HG02759 (cell line): Measurements from ENCODE around the gene LRP3.
"Not testable (repeated sequence)": the region's sequence is repeated elsewhere in the genome, so short reads cannot be mapped to it uniquely, and the experiment has no call there.

ENCODE experiments used
- ATAC-seq: cut with Tn5 transposase; IDR thresholded peaks from one replicate; pipeline ENCODE4 v1.9.1; 2021; ENCODE audit warnings: mild to moderate bottlenecking, moderate library complexity; ENCODE audit not compliant: unreplicated experiment

LRP3 gene

GRCh38 chr19:33215438-33216197, 21.5 kb downstream of the LRP3 start:
- ATAC-seq, result no peak

DNA sequence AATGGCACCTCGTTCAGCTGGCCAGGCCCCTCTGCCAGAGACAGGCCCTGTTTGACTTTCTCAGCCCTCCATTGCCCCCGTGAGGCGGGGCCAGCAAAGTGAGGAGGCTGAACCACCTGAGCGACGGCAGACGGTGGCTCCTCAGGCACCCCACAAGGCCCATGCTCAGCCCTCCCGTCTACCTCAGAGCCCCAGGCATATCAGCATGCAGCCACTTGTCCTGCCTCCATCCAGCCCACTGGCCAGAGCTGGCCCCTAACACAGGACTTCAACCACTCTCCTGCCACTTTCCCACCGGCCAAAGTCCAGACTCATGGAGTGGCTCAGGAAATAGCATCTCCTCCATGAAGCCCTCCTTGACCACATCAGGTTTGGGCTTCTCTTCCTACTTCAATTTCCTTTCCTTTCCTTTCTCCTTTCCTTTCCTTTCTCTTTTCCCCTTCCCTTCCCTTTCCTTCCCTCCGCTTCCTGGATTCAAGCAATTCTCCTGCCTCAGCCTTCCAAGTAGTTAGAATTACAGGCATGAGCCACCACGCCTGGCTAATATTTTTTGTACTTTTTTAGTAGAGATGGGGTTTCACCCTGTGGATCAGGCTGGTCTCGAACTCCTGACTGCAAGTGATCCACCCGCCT, 22.2 kb downstream of the LRP3 start:
- no peak for ATAC-seq

- no peak for ATAC-seq
These were observed 23.8 kb downstream of the LRP3 start for GRCh38 chr19:33217881-33218280.

GRCh38 chr19:33219261-33219815, 25.2 kb downstream of the LRP3 start:
- ATAC-seq, result no peak

GRCh38 chr19:33220115-33220514, 26.0 kb downstream of the LRP3 start:
- no peak for ATAC-seq

DNA sequence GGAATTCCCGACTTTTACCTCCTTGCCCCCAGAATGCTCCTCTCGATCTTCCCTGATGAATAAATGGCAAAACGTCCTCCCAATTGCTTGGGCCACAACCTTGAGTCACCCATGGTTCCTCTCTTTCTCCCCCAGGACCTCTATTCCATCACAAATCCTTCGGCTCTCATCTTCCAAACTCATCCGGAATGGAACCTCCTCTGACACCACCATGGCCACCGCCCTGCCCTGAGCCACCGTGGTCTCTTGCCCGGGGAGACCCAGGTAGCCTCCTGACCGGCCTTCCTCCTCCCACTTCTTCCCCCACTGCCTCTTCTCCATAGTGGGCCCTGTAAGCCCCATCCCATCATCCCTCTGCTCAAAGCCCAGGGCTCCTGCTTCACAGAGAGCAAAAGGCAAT, 26.6 kb downstream of the LRP3 start:
- ATAC-seq, result no peak

GRCh38 chr19:33221638-33222037, 27.5 kb downstream of the LRP3 start:
- no peak for ATAC-seq

GRCh38 chr19:33222255-33222654, 28.1 kb downstream of the LRP3 start:
- ATAC-seq, result not testable (repeated sequence)

GRCh38 chr19:33224694-33225457, 30.7 kb downstream of the LRP3 start:
- no peak for ATAC-seq

GRCh38 chr19:33225458-33225926, 31.4 kb downstream of the LRP3 start, which contains the start of gene SLC7A10:
Gene SLC7A10, minus strand, starts transcription at chr19:33225850. Its CDS starts 147 bp downstream, at chr19:33225703.
- no peak for ATAC-seq

DNA sequence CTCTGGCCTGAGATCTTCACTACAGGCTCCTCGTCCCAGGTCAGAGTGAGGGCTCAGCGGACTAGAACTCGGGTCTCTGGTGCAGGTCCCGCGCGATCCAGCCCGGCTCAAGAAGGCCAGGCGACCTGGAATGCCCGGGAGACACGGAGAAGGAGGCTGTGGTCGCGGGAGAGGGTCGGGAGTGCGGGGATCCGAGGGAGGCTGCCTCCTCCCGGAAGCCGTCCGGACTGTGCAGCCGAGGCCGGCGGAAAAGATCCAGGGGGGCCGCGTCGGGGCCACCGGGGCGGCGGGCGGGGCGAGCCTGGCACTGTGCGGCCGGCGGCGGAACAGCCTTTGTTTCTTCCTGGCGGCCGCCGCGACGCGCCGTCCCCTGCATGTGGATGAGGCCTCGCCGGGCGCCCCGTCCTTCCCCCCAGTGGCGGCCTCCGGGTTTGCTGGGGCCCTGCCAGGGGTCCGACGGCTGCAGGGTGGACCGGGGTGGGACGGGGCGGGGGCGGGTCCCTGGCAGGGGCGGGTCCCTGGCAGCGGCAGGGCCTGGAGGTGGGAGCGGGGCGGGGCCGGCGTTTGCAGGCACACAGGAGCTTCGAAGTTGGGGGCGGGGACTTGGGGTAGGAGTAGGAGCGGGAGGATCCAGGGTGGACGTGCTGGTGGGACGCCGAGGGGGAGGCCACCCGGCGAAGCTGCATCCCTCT, 32.6 kb downstream of the LRP3 start:
- ATAC-seq, result no peak

- ATAC-seq, result no peak
These were observed 33.1 kb downstream of the LRP3 start for GRCh38 chr19:33227242-33227650.

DNA sequence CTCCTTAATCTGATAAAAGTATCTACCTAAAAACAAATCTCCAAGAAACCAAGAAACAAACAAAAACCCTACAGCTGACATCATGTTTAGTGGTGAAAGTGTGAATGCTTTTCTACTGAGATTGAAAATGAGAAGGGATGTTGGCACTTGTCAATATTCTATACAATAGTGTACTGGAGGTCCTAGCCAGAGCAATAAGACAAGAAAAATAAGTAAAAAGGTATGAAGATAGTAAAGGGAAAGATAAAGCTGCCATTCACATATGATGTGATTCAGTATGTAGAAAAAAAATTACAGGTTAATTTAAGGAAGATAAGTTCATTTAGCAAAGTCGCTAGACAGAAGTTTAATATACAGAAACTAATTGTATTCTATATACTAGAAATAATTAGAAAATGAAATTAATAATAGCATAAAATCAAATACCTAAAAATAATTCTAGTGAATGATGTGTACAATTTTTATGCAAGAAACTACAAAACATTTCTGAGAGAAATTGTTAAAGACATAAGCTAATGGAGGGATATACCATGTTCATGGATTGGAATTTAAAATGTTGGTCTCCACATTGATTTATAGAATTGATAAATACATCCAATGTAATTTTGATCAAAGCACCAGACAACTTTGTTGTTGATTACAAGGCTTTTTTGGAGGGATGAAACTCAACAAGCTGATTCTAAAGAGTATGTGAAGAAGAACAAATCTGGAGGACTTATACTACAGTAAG, 33.9 kb downstream of the LRP3 start:
- no peak for ATAC-seq

DNA sequence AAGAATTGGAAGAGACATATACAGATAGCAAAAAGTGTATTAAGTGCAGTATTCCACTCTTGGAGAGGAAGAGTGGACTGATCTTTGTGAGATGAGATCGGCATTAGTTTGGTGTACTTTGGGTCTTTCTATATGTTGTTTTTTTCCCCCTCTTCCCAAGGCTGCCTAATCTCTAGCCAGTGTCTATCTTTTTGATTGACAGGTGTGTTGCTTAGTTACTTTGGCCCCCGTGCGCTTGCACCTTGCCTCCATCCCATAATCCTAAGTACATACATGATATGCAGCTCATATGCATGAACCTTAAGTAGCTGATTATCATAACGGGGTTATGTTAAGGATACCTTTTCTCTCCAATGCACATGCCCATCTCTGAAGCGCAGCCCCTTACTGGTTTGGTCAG, 35.8 kb downstream of the LRP3 start:
- ATAC-seq, result no peak

DNA sequence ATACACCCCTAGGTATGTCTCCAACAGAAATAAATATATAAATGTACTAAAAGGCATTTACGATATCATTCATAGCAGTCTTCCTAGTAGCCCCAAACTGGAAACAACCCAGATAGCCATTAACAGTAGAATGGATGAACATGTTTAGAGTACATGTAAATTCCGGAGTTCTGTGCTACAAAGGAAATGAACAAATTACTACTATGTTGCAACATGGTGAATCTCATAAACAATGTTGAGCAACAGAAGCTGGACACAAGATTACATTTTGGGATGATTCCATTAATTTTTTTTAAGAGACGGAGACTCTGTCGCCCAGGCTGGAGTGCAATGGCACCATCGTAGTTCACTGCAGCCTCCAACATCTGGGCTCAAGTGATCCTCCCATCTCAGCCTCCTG, 37.4 kb downstream of the LRP3 start:
- ATAC-seq, result no peak

DNA sequence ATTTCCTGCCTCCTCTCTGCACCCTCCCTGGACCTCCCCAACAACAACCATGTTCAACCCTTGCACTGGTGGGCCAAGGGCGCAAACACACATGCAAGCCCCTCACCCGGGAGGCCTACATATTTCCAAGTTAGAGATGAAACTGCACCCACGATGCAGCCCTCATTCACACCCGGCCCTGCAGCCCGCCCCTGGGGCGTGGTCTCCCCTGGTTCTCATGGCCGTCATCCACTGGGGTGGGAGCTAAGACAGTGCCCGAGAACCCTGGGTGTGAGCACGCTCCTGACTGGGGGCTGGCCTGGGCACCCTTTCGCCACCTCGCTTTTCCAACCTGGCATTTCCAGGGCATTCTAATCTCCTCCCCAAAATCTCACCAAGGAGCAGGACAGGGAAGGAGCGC, 38.5 kb downstream of the LRP3 start:
- ATAC-seq, result no peak

- no peak for ATAC-seq
These were observed 39.1 kb downstream of the LRP3 start for GRCh38 chr19:33233056-33233873.

DNA sequence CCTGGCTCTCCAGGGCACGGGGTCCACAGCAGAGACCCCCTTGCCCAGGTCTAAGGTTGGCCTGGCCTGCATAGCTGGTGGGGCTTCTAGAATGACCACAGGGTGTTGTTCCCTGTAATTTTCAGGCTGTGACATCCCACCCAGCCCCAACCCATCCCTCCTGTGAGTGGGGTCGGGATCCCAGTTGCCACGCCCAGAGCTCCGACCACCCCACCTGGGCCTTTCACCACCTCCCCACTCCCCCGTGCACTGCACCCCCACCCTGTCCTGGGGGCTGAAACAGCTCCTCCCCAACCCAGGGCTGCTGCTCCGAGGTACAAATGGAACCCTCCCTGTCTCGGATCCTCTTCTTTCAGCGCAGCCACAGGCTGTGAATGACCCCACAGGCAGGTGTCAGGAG, 40.0 kb downstream of the LRP3 start:
- no peak for ATAC-seq

- ATAC-seq, result no peak
These were observed 40.6 kb downstream of the LRP3 start for GRCh38 chr19:33234736-33235135.
